SK-N-MC (cell line): ENCODE results near the gene ZFR2.

ENCODE experiments used
- EZH2 ChIP-seq: fragments of 200-600 bp; sonication (generic); IDR thresholded peaks from one replicate; pipeline ENCODE4 v1.6.1; 2017; ENCODE audit warnings: antibody characterized with exemption
- FOXP2 ChIP-seq: optimal IDR thresholded peaks from 2 replicates; pipeline ENCODE3; 2011; ENCODE audit warnings: mild to moderate bottlenecking, moderate library complexity; ENCODE audit not compliant: insufficient read depth; ENCODE audit errors: extremely low read length, control extremely low read depth
- POLR2AphosphoS5 ChIP-seq: IDR thresholded peaks from 2 replicates; pipeline ENCODE4 v1.6.1; 2012; ENCODE audit warnings: mild to moderate bottlenecking, low read depth, low read length, borderline replicate concordance

- TF ChIP-seq EZH2 (no peak), POLR2AphosphoS5 (no peak), FOXP2 (no peak)
Measured at GRCh38 chr19:3849787-3850186, 19.1 kb downstream of the ZFR2 start.
